K562 (cell line): ENCODE data around the gene LMX1B. TPM values are rescaled to one million over a fixed set of nuclear protein-coding genes. Genes with fewer than 3 reads are reported as not detected.

ENCODE experiments used
- ATAC-seq: fragments of 200-7000 bp; cut with Tn5 transposase; 3 replicates; pipeline ENCODE4 v1.9.1; 2020; ENCODE audit warnings: moderate library complexity
- BruUV-seq: library from RNA; stranded (reverse); fragments of 400-500 nt; replicated peaks from 2 replicates; lab custom pipeline; 2021; lab: Mats Ljungman, UMichigan
- CTCF ChIA-PET: fragments of 300-600 bp; formaldehyde crosslinking; extraction: SDS; loops from one replicate; lab custom pipeline; 2021; ENCODE audit warnings: low intra/inter-chr PET ratio; lab: Yijun Ruan, JAX
- POLR2A ChIA-PET: fragments of 300-600, 350-650 bp; sonication (Branson Sonifier 250); formaldehyde crosslinking; extraction: SDS; loops from one replicate; lab custom pipeline; 2021; ENCODE audit warnings: antibody characterized with exemption, inconsistent platforms; lab: Yijun Ruan, JAX
- DNase-seq, 4 experiments: peaks; one replicate each; pipeline versions ENCODE4 v3.0.0 to v3.0.0-alpha.2; 2011 to 2018; ENCODE audit warnings: low spot score in 3 of 4, mixed read lengths in 3 of 4; ENCODE audit errors: extremely low read depth in 1 of 4
- FAIRE-seq: peaks from 2 replicates; lab custom pipeline; 2011; peaks lifted over from hg19 to GRCh38; lab: Jason Lieb, UNC
- H2AFZ ChIP-seq: 2 replicates; pipeline ENCODE4 v1.6.0; 2011; ENCODE audit warnings: low read depth, low read length, control low read depth, inconsistent platforms
- H3K27ac ChIP-seq: fragments of 200-600 bp; 3 replicates; pipeline ENCODE4 v1.8.0; 2011; ENCODE audit warnings: low read depth, mild to moderate bottlenecking, control low read depth, inconsistent platforms, low read length, moderate library complexity, mixed read lengths; ENCODE audit errors: extremely low read depth
- H3K27me3 ChIP-seq, 2 experiments: fragments of 300-600 bp in 1 of 2; 2 replicates in 1 of 2; 3 replicates in 1 of 2; pipeline versions ENCODE4 v1.6.0 to v1.8.0; 2011; ENCODE audit warnings: inconsistent platforms in 2 of 2, low read length in 2 of 2, mild to moderate bottlenecking in 1 of 2, mixed read lengths in 1 of 2, moderate library complexity in 1 of 2; ENCODE audit not compliant: control insufficient read depth in 2 of 2, insufficient read depth in 2 of 2
- H3K36me3 ChIP-seq: fragments of 300-600 bp; 3 replicates; pipeline ENCODE4 v1.8.0; 2011; ENCODE audit warnings: mild to moderate bottlenecking, low read length, inconsistent platforms; ENCODE audit not compliant: control insufficient read depth, insufficient read depth
- H3K4me1 ChIP-seq, 2 experiments: fragments of 200-600 bp in 1 of 2; replicated peaks in 1 of 2; 2 replicates in 1 of 2; 3 replicates in 1 of 2; pipeline versions ENCODE4 v1.5.1 to v1.8.0; 2011; ENCODE audit warnings: inconsistent platforms in 2 of 2, low read length in 2 of 2, mild to moderate bottlenecking in 1 of 2, mixed read lengths in 1 of 2, moderate library complexity in 1 of 2; ENCODE audit not compliant: control insufficient read depth in 2 of 2, insufficient read depth in 2 of 2
- H3K4me2 ChIP-seq: 2 replicates; pipeline ENCODE4 v1.6.1; 2011; ENCODE audit warnings: low read length, control low read depth, inconsistent platforms, mixed read lengths; ENCODE audit not compliant: insufficient read depth
- H3K4me3 ChIP-seq: fragments of 200-600 bp; sonication (generic), shearing (Covaris generic); 2 replicates; pipeline ENCODE4 v1.5.1; 2016; ENCODE audit warnings: control low read depth, inconsistent platforms
- H3K79me2 ChIP-seq: fragments of 200-600 bp; 3 replicates; pipeline ENCODE4 v1.8.0; 2011; ENCODE audit warnings: low read length, inconsistent platforms; ENCODE audit not compliant: control insufficient read depth, insufficient read depth
- H3K9ac ChIP-seq, 2 experiments: 2 replicates each; pipeline versions ENCODE4 v1.6.0 to v1.6.1; 2011; ENCODE audit warnings: low read depth in 2 of 2, low read length in 2 of 2, control low read depth in 1 of 2, inconsistent platforms in 1 of 2, mild to moderate bottlenecking in 1 of 2, mixed read lengths in 1 of 2; ENCODE audit not compliant: insufficient read depth in 1 of 2
- H3K9me1 ChIP-seq: one replicate; pipeline ENCODE4 v1.6.0; 2011; ENCODE audit warnings: inconsistent platforms, mild to moderate bottlenecking, low read length, moderate library complexity; ENCODE audit not compliant: control insufficient read depth, insufficient read depth
- H3K9me3 ChIP-seq: replicated peaks from 2 replicates; pipeline ENCODE4 v1.5.1; 2011; ENCODE audit warnings: low read depth, low read length, inconsistent platforms; ENCODE audit not compliant: control insufficient read depth, insufficient read depth
- H4K20me1 ChIP-seq: replicated peaks from 2 replicates; pipeline ENCODE4 v1.6.1; 2011; ENCODE audit warnings: low read length, inconsistent platforms, mixed read lengths; ENCODE audit not compliant: control insufficient read depth, insufficient read depth
- CREB3 ChIP-seq: fragments of 450-650 bp; conservative IDR thresholded peaks from 2 replicates; pipeline ENCODE4 v1.6.1; 2016; ENCODE audit warnings: missing genetic modification characterization, low read depth, mild to moderate bottlenecking, missing compliant biosample characterization, moderate library complexity
- FOXJ2 ChIP-seq: fragments of 200-800 bp; sonication (Bioruptor generic); IDR thresholded peaks from 2 replicates; pipeline ENCODE4 v1.6.1; 2016; ENCODE audit warnings: missing genetic modification characterization, missing compliant biosample characterization
- HNRNPLL ChIP-seq: fragments of 200-400 bp; formaldehyde crosslinking; IDR thresholded peaks from 2 replicates; pipeline ENCODE4 v1.6.1; 2017; ENCODE audit warnings: low read length, low read depth, mild to moderate bottlenecking; ENCODE audit not compliant: poor library complexity, severe bottlenecking
- PPARD ChIP-seq: fragments of 250-450 bp; sonication (Bioruptor Pico); IDR thresholded peaks from 2 replicates; pipeline ENCODE4 v1.8.0; 2022; ENCODE audit warnings: inconsistent platforms, mild to moderate bottlenecking, moderate library complexity
- SMARCB1 ChIP-seq: IDR thresholded peaks from 2 replicates; pipeline ENCODE4 v1.6.1; 2011; ENCODE audit warnings: improper control_type of control experiment, low read depth; ENCODE audit not compliant: insufficient read length
- STAT5B ChIP-seq: fragments of 250-450 bp; sonication (Bioruptor Pico); IDR thresholded peaks from 2 replicates; pipeline ENCODE4 v1.8.0; 2021; ENCODE audit warnings: mild to moderate bottlenecking, inconsistent platforms
- ZNF212 ChIP-seq: fragments of 450-650 bp; formaldehyde crosslinking; IDR thresholded peaks from 2 replicates; pipeline ENCODE4 v1.4.0; 2020; ENCODE audit warnings: mild to moderate bottlenecking
- ZNF785 ChIP-seq: fragments of 250-450 bp; sonication (Bioruptor Pico); IDR thresholded peaks from 2 replicates; pipeline ENCODE4 v1.4.0; 2020; ENCODE audit warnings: mild to moderate bottlenecking
- WGBS: fragments of 100-300 bp; shearing (Covaris generic); methylation state at CpG from one replicate; pipeline ENCODE4 v1.1.6; 2016; ENCODE audit warnings: low coverage, mixed read lengths; ENCODE audit not compliant: insufficient coverage; ENCODE audit errors: missing lambda C conversion rate; 5-methylcytosine and 5-hydroxymethylcytosine counted together
- in situ Hi-C: fragments of 300-500 bp; cut with MboI; formaldehyde crosslinking; loops from 4 replicates; pipeline ENCODE4 v1.15.0; 2018; ENCODE audit warnings: inconsistent platforms, mixed read lengths
- intact Hi-C: fragments of 100-400 bp; cut with micrococcal nuclease; formaldehyde crosslinking; loops from 2 replicates; pipeline ENCODE4 v1.14.2; 2022
- polyA plus RNA-seq, 8 experiments: library from polyadenylated mRNA; depleted of rRNA in 4 of 8; stranded (reverse) in 5 of 8; unstranded in 3 of 8; fragments of >200 nt; fragmentation: Nextera tagmentation in 2 of 8; fragmentation: Illumina TruSeq in 1 of 8; extraction: Ambion mirVana in 2 of 8; extraction: Trizol in 1 of 8; gene quantifications; 2 replicates each; pipeline versions ENCODE4 v1.2.1 to v1.2.3, GENCODE V29; 2011 to 2014; ENCODE audit warnings: inconsistent platforms in 1 of 8, missing spikeins in 1 of 8
- total RNA-seq, 7 experiments: library from RNA; depleted of rRNA in 6 of 7; stranded (reverse); fragments of >200 nt in 6 of 7; fragmentation: Illumina TruSeq in 2 of 7; extraction: Trizol in 2 of 7; gene quantifications; 2 replicates each; pipeline versions ENCODE4 v1.2.1 to v1.2.3, GENCODE V29; 2011 to 2021; ENCODE audit warnings: low replicate concordance in 1 of 7
- TF ChIP-seq, protein P1 (sequence below): IDR thresholded peaks from 2 replicates; pipeline ENCODE4 v1.6.1; 2014; ENCODE audit warnings: antibody characterized with exemption
- TF ChIP-seq, protein P2 (sequence below), 2 experiments: IDR thresholded peaks; 2 replicates each; pipeline ENCODE4 v1.6.1; 2011; ENCODE audit warnings: borderline replicate concordance in 1 of 2, control low read depth in 1 of 2, low read depth in 1 of 2, low read length in 1 of 2, mild to moderate bottlenecking in 1 of 2, mixed read lengths in 1 of 2, moderate library complexity in 1 of 2; ENCODE audit not compliant: insufficient read depth in 1 of 2, insufficient read length in 1 of 2, poor library complexity in 1 of 2, severe bottlenecking in 1 of 2; ENCODE audit errors: extremely low read depth in 1 of 2
- TF ChIP-seq, protein P3 (sequence below): sonication (generic); formaldehyde crosslinking; IDR thresholded peaks from 2 replicates; pipeline ENCODE4 v1.8.1; 2023; ENCODE audit warnings: mild to moderate bottlenecking, missing genetic modification reagents

Gene LMX1B
- total and polyA plus RNA-seq, 9 of the 15 experiments (the other 6 are each of a cell fraction or from before 2014, with no cell fraction given): not detected

DNA sequence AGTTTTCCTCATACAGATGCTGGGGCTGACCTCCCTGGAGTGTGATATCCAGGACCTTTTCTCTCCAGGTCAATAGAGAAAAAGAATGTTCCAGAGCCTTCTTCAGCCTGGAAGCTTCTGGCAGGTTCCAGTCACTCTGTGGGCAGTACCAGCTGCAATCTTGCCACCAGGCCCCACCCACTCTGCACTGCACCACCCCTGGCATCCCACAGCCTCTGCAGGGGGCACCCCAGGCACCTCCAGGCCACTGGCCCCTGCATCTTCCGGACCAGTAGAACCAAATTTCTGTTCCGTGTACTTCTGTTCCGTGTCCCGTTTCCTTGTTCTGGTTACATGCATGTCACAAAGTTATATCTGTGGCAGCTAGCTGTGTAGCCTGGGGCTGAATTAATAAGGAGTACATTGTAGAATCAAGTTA lies 107.8 kb downstream of the LMX1B start:
- BruUV-seq: no TSS peak
- TF ChIP-seq HNRNPLL (no peak), ZNF785 (no peak), PPARD (CRISPR knock-in tag) (no peak), CREB3 (no peak), STAT5B (CRISPR knock-in tag) (no peak), FOXJ2 (tag) (no peak), SMARCB1 (no peak), ZNF212 (CRISPR knock-in tag) (no peak)
- TF ChIP-seq, protein P1, sequence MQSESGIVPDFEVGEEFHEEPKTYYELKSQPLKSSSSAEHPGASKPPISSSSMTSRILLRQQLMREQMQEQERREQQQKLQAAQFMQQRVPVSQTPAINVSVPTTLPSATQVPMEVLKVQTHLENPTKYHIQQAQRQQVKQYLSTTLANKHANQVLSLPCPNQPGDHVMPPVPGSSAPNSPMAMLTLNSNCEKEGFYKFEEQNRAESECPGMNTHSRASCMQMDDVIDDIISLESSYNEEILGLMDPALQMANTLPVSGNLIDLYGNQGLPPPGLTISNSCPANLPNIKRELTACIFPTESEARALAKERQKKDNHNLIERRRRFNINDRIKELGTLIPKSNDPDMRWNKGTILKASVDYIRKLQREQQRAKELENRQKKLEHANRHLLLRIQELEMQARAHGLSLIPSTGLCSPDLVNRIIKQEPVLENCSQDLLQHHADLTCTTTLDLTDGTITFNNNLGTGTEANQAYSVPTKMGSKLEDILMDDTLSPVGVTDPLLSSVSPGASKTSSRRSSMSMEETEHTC: no peak
- TF ChIP-seq, protein P2, sequence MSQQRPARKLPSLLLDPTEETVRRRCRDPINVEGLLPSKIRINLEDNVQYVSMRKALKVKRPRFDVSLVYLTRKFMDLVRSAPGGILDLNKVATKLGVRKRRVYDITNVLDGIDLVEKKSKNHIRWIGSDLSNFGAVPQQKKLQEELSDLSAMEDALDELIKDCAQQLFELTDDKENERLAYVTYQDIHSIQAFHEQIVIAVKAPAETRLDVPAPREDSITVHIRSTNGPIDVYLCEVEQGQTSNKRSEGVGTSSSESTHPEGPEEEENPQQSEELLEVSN (IDR thresholded peaks at IDR 0.05; ENCODE audit: borderline replicate concordance in 1 of 2, extremely low read depth in 1 of 2, insufficient read depth in 1 of 2, insufficient read length in 1 of 2, low read depth in 1 of 2, low read length in 1 of 2, poor library complexity in 1 of 2, severe bottlenecking in 1 of 2): no peak
- TF ChIP-seq, protein P3, sequence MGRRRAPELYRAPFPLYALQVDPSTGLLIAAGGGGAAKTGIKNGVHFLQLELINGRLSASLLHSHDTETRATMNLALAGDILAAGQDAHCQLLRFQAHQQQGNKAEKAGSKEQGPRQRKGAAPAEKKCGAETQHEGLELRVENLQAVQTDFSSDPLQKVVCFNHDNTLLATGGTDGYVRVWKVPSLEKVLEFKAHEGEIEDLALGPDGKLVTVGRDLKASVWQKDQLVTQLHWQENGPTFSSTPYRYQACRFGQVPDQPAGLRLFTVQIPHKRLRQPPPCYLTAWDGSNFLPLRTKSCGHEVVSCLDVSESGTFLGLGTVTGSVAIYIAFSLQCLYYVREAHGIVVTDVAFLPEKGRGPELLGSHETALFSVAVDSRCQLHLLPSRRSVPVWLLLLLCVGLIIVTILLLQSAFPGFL (CRISPR knock-in tag): no peak
- H3K4me3 ChIP-seq: no peak overlapping the region
- H3K9me3 ChIP-seq: no peaks in the 10 kb centered on the region
- no peaks in the 10 kb centered on the region for H3K9me1 ChIP-seq
- H3K4me2 ChIP-seq: no peak overlapping the region
- in situ Hi-C loops: no loop called here
- 85% methylated on average over 4 of the region's 4 CpGs for WGBS
- peaks cover 0 to 24% of the 10 kb centered on the region in 2 experiments; a peak in 2 of 5 replicates for H3K4me1 ChIP-seq
- H3K79me2 ChIP-seq: no peaks in the 10 kb centered on the region
- ChIA-PET POLR2A (interaction anchor here (0.8 kb wide), 1 partner anchor 20 kb away, joined by 5 read pairs; no protein-coding TSS in a partner anchor), CTCF (no interaction called here)
- no peak for ATAC-seq
- intact Hi-C loops: no loop called here
- H3K36me3 ChIP-seq: no peaks in the 10 kb centered on the region
- H3K27me3 ChIP-seq: peaks cover 12 to 51% of the 10 kb centered on the region in 2 experiments
- no peak overlapping the region for H3K9ac ChIP-seq
- DNase-seq: no peak
- no peak overlapping the region for H2AFZ ChIP-seq
- H3K27ac ChIP-seq: no peak overlapping the region
- FAIRE-seq: no peak
- H4K20me1 ChIP-seq: no peaks in the 10 kb centered on the region
